Upper lobe of left lung (tissue), 6 donors: ENCODE data around the gene WSCD2. TPM values are rescaled to one million over a fixed set of nuclear protein-coding genes. Genes with fewer than 3 reads are reported as not detected.

Experiments
- ATAC-seq, 2 donors: fragments of 200-7000 bp; cut with Tn5 transposase; one replicate each; pipeline ENCODE4 v1.9.1; 2022; ENCODE audit warnings: mild to moderate bottlenecking in 2 of 2, moderate library complexity in 2 of 2; ENCODE audit not compliant: low FRiP score in 2 of 2
- DNase-seq, 2 donors: peaks; one replicate each; pipeline ENCODE4 v3.0.0-alpha.2; 2019 to 2020
- H3K27ac ChIP-seq, 4 donors: fragments of 200-600 bp; sonication (generic); one replicate each; pipeline ENCODE4 v1.5.1; 2016 to 2019
- H3K27me3 ChIP-seq, 4 donors: fragments of 200-600 bp; sonication (generic); one replicate each; pipeline ENCODE4 v1.5.1; 2017 to 2019
- H3K36me3 ChIP-seq, 4 donors: fragments of 200-600 bp; sonication (generic); one replicate each; pipeline ENCODE4 v1.5.1; 2016 to 2019
- H3K4me1 ChIP-seq, 4 donors: fragments of 200-600 bp; sonication (generic); one replicate each; pipeline ENCODE4 v1.5.1; 2018 to 2019
- H3K4me3 ChIP-seq, 4 donors: fragments of 200-600 bp; sonication (generic); one replicate each; pipeline ENCODE4 v1.5.1; 2017 to 2019; ENCODE audit warnings: mild to moderate bottlenecking in 2 of 4, moderate library complexity in 1 of 4
- H3K9me3 ChIP-seq, 4 donors: fragments of 200-600 bp; sonication (generic); one replicate each; pipeline ENCODE4 v1.5.1; 2018 to 2019
- EP300 ChIP-seq, 4 donors: sonication (generic); formaldehyde crosslinking; IDR thresholded peaks; one replicate each; pipeline ENCODE4 v1.5.1; 2017; ENCODE audit warnings: antibody characterized with exemption in 4 of 4, control low read depth in 2 of 4
- POLR2A ChIP-seq, 4 donors: fragments of 450-650 bp; IDR thresholded peaks; one replicate each; pipeline ENCODE4 v1.5.1; 2016 to 2017; ENCODE audit warnings: antibody characterized with exemption in 4 of 4, mild to moderate bottlenecking in 2 of 4
- POLR2AphosphoS5 ChIP-seq, 2 donors: sonication (generic); formaldehyde crosslinking; IDR thresholded peaks; one replicate each; pipeline ENCODE4 v1.5.1; 2017; ENCODE audit warnings: antibody characterized with exemption in 2 of 2
- WGBS, 2 donors: methylation state at CpG; one replicate each; pipeline ENCODE4 v1.1.5; 2017 to 2018; 5-methylcytosine and 5-hydroxymethylcytosine counted together
- total RNA-seq, 6 donors: library from RNA; depleted of rRNA in 4 of 6; stranded (reverse); fragments of >200 nt in 4 of 6; gene quantifications; one replicate each; pipeline versions ENCODE4 v1.1.0 to v1.2.1, GENCODE V29; 2016 to 2021
- TF ChIP-seq, protein P1 (sequence below), 6 experiments: fragments of 450-650 bp in 4 of 6; fragments of 200-600 bp in 2 of 6; sonication (generic) in 2 of 6; IDR thresholded peaks; one replicate each; pipeline ENCODE4 v1.5.1; 2016 to 2019; ENCODE audit warnings: antibody characterized with exemption in 6 of 6
- donor health status: DM: no; HTN: no; CAD: no; lungs with moderate emphysema.
- donor health status: DM: no; HTN: yes; CAD: no; lungs with severe emphysema.

Gene WSCD2
- total RNA-seq, 6 donors from 2014 or later, result 0.17 to 1.0 (median 0.71) TPM

DNA sequence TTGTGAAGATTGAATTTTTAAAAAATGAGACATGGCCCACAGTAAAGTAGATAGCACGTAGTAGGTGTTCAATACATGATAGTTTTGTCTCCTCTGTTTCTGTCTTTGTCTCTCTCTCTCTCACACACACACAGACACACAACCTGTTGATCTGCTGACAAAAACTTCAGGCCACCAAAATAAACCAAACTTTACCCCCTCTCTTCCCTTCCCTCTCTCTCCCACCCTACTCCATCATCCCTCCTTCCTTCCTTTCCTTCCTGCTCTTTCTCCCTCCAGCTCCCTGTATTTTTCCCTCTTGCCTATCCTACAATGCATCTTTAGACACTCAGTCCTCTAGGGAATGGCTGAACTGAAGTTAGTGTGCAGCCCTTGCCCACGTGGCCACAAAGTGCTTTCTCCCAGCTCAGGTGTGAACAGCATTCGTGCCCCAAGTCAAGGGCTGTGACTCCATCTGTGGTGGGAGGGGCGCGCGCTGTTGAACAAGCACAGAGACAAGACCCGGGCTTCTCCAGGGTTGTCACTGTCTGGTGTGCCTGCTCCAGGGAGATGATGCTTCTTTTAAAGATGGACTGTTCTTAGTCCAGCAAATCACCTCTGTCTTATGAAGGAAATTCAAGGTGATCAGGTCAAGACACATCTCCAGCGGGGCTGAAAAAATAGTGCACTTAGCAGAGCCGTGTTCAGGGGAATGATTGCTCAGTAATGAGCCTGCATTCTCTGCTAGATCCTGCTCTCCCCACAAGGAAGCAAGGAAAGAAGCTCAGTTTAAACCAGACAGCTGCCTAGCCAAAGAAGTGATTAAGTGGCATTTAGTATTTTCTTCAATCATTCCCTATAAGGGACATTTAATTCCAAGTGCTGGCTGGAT lies 75.3 kb downstream of the WSCD2 start:
- ATAC-seq (no peak), DNase-seq (peak in 1 of 2 donors; percentile 15)
- Histone ChIP-seq H3K9me3 (peaks cover 0 to 6% (median 3%) of the 10 kb centered on the region in 4 donors), H3K4me3 (no peak overlapping the region), H3K27ac (no peak overlapping the region), H3K27me3 (no peaks in the 10 kb centered on the region), H3K36me3 (no peaks in the 10 kb centered on the region), H3K4me1 (no peaks in the 10 kb centered on the region)
- WGBS, 2 donors, result 62 to 82% methylated on average over 9 of the region's 9 CpGs
- no peak for TF ChIP-seq EP300 (IDR thresholded peaks at IDR 0.05)
- TF ChIP-seq POLR2A (IDR thresholded peaks at IDR 0.05), result no peak
- TF ChIP-seq, protein P1, sequence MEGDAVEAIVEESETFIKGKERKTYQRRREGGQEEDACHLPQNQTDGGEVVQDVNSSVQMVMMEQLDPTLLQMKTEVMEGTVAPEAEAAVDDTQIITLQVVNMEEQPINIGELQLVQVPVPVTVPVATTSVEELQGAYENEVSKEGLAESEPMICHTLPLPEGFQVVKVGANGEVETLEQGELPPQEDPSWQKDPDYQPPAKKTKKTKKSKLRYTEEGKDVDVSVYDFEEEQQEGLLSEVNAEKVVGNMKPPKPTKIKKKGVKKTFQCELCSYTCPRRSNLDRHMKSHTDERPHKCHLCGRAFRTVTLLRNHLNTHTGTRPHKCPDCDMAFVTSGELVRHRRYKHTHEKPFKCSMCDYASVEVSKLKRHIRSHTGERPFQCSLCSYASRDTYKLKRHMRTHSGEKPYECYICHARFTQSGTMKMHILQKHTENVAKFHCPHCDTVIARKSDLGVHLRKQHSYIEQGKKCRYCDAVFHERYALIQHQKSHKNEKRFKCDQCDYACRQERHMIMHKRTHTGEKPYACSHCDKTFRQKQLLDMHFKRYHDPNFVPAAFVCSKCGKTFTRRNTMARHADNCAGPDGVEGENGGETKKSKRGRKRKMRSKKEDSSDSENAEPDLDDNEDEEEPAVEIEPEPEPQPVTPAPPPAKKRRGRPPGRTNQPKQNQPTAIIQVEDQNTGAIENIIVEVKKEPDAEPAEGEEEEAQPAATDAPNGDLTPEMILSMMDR (IDR thresholded peaks at IDR 0.05), result no peak
- no peak for TF ChIP-seq POLR2AphosphoS5 (IDR thresholded peaks at IDR 0.05)

DNA sequence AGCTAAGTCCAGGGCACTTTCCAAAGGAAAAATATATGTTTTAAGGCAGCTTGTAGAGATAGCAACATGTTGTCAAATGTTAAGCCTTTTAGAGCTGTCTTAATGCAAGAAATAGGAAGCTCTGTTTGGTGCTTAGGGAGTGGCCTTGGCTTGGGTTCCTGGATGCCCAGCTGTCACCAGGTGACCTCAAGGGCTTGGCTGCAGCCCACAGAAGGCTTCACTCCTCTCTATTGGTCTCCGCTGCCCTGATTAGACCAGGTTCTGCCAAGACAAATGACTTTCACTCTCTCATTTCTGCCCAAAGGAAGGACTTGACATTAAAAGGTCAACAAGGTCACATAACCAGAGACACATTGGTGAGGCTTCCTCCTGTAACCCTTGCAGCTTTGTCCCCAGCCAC lies 76.8 kb downstream of the WSCD2 start:
- WGBS, 2 donors, result 77 to 88% methylated on average over 1 of the region's 1 CpG
- Histone ChIP-seq H3K4me1 (no peaks in the 10 kb centered on the region), H3K27me3 (no peaks in the 10 kb centered on the region), H3K36me3 (no peaks in the 10 kb centered on the region), H3K9me3 (peaks cover 0 to 6% (median 3%) of the 10 kb centered on the region in 4 donors), H3K27ac (no peak overlapping the region), H3K4me3 (no peak overlapping the region)
- no peak for DNase-seq
- ATAC-seq, result no peak
- TF ChIP-seq POLR2AphosphoS5 (IDR thresholded peaks at IDR 0.05), result no peak
- TF ChIP-seq, protein P1 (IDR thresholded peaks at IDR 0.05), result no peak

DNA sequence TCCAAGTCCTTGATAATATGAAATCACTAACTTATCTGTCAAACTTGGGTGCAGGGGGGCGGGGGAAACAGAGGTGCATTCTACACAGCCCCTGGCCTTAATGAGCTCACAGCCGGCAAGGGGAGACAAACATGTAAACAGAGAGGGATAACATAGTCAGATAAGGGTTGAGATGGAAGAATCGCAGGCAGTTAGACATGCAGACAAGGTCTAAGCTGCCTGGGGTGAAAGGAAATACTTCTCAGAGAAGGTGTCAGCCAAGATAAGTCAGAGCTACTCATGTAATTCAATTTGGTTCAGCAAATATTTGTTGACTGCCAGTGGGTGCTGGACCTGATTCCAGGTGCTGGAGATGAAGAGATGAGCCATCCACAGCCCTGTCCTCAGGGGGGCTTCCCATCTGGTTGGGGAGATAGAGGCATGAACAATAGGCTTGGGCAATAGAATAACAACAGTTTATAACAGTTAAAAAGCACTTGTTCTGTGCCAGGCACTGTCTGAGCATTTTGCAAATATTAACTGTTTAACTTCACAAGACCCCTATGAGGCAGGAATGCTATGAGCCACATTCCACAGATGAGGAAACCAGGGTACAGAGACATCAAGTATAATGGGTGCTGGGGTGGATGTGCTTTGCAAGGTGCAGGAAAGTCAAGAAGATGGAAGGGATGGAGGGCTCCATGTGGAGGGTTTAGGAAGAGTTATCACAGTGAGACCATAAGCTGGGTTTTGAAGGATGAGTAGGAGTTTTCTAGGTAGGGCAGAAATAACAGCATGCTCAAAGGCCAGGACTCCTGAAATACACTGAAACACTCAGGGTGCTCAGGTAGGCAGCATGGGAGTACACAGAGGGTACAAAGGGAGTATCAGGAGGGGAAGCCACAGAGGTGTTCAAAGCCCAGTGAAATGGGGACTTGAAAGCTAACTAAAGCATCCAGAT lies 79.0 kb downstream of the WSCD2 start:
- Histone ChIP-seq H3K27ac (no peak overlapping the region), H3K36me3 (no peaks in the 10 kb centered on the region), H3K9me3 (peaks cover 0 to 6% (median 3%) of the 10 kb centered on the region in 4 donors), H3K4me3 (no peak overlapping the region), H3K4me1 (no peaks in the 10 kb centered on the region), H3K27me3 (no peaks in the 10 kb centered on the region)
- TF ChIP-seq POLR2A (IDR thresholded peaks at IDR 0.05) (no peak), POLR2AphosphoS5 (IDR thresholded peaks at IDR 0.05) (no peak)
- no peak for DNase-seq
- ATAC-seq, result no peak
- WGBS, 2 donors, result 20 to 23% methylated on average over 3 of the region's 3 CpGs

DNA sequence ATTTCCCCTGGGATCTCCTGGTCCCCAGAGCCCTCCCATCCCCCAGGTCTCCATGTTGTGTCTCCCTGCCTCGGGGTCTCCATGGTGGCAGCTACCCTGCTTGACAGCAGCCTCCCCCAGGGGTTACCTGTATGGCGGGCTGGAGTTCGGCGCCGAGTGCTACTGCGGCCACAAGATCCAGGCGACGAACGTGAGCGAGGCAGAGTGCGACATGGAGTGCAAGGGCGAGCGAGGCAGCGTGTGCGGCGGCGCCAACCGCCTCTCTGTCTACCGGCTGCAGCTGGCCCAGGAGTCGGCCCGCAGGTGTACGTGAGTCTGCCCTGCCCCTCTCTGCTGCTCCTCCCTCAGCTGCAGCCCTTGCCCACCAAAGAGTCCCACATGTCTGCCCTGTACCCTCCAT lies 80.9 kb downstream of the WSCD2 start:
- 84 to 85% methylated on average over 22 of the region's 22 CpGs for WGBS, 2 donors
- peak in 1 of 2 donors; percentile 20 for ATAC-seq
- Histone ChIP-seq H3K9me3 (no peaks in the 10 kb centered on the region), H3K36me3 (no peaks in the 10 kb centered on the region), H3K4me1 (no peaks in the 10 kb centered on the region), H3K4me3 (no peak overlapping the region), H3K27me3 (no peaks in the 10 kb centered on the region), H3K27ac (no peak overlapping the region)
- DNase-seq, result peak in 1 of 2 donors; percentile 65
- TF ChIP-seq POLR2AphosphoS5 (IDR thresholded peaks at IDR 0.05) (no peak), POLR2A (IDR thresholded peaks at IDR 0.05) (no peak)

DNA sequence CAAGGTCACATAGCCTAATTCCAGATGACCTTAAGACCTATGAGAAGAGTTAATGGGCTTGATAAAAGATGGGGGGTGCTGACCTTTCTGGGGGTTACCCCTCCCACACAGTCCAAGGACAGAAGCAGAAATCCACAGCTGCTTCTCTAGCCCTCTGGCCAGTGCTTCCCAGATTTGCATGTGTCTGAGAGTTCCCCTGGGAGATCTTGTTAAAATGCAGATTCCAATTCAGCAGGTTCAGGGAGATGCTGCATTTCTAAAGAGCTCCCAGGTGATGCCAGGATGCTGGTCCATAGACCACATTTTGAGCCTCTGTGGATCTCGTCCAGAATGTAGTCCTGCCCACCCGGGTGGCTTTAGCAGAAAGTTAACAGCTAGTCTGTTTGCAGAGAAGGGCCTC lies 82.1 kb downstream of the WSCD2 start:
- TF ChIP-seq POLR2A (IDR thresholded peaks at IDR 0.05), result no peak
- no peak for ATAC-seq
- 14 to 18% methylated on average over 2 of the region's 2 CpGs for WGBS, 2 donors
- Histone ChIP-seq H3K4me3 (no peak overlapping the region), H3K9me3 (no peaks in the 10 kb centered on the region), H3K27ac (no peak overlapping the region), H3K36me3 (no peaks in the 10 kb centered on the region), H3K27me3 (no peaks in the 10 kb centered on the region), H3K4me1 (no peaks in the 10 kb centered on the region)
- no peak for DNase-seq

DNA sequence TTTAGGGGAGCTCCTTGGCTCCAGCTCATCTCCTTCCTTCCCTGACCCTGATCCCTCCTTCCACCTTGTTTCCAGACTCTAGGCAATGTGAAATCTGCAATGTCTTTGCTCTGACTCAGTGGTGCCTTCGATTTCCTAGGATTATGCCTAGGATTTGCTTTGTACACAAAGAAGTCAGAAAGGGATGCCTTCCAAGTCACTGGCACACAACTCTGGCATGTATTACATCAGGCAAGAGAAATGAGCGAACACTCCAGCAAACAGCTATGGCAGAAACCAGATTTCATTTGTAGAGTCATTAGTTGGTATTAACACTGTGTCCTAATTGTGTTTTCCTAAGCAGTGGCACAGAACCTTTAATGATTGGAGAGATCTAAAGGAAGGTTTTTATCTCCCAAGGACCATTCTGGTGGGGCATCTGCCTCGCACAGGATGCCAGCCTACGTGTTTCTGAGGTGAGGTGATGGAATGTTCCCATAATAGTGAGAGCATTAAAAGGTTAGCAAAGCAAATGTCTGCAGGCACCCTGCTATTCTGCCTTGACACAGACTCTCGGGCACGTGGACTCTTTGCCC lies 84.9 kb downstream of the WSCD2 start:
- no peaks in the 10 kb centered on the region for H3K36me3 ChIP-seq
- ATAC-seq, result no peak
- no peak overlapping the region for H3K4me3 ChIP-seq
- H3K27me3 ChIP-seq, result no peaks in the 10 kb centered on the region
- 66 to 70% methylated on average over 6 of the region's 6 CpGs for WGBS, 2 donors
- H3K27ac ChIP-seq, result no peak overlapping the region
- no peak for DNase-seq
- TF ChIP-seq, protein P1 (IDR thresholded peaks at IDR 0.05), result no peak
- TF ChIP-seq POLR2AphosphoS5 (IDR thresholded peaks at IDR 0.05) (no peak), POLR2A (IDR thresholded peaks at IDR 0.05) (no peak), EP300 (IDR thresholded peaks at IDR 0.05) (no peak)
- no peaks in the 10 kb centered on the region for H3K4me1 ChIP-seq
- no peaks in the 10 kb centered on the region for H3K9me3 ChIP-seq
